SK-N-MC (cell line): ENCODE data around the gene RNF214.

Experiments
- EZH2 ChIP-seq: fragments of 200-600 bp; sonication (generic); IDR thresholded peaks from one replicate; pipeline ENCODE4 v1.6.1; 2017; ENCODE audit warnings: antibody characterized with exemption
- POLR2AphosphoS5 ChIP-seq: IDR thresholded peaks from 2 replicates; pipeline ENCODE4 v1.6.1; 2012; ENCODE audit warnings: mild to moderate bottlenecking, low read depth, low read length, borderline replicate concordance

GRCh38 chr11:117298195-117298594, 65.7 kb downstream of the RNF214 start:
- TF ChIP-seq EZH2 (no peak), POLR2AphosphoS5 (no peak)
